Mesothelial cell of epicardium (in vitro differentiated cells): ENCODE data around the gene SPDYE4. TPM values are rescaled to one million over a fixed set of nuclear protein-coding genes. Genes with fewer than 3 reads are reported as not detected.

Experiments
- DNase-seq, 2 experiments: peaks; one replicate each; pipeline ENCODE4 v3.0.0; 2021; ENCODE audit warnings: low spot score in 2 of 2; ENCODE audit not compliant: unreplicated experiment in 2 of 2
- H3K27ac Mint-ChIP-seq: 2 replicates; pipeline ENCODE4 v1.8.0; 2021; ENCODE audit warnings: mixed read lengths
- H3K27me3 Mint-ChIP-seq: 2 replicates; pipeline ENCODE4 v1.8.0; 2021; ENCODE audit warnings: low read depth, mixed read lengths
- H3K36me3 Mint-ChIP-seq: 2 replicates; pipeline ENCODE4 v1.8.0; 2021; ENCODE audit warnings: mixed read lengths
- H3K4me1 Mint-ChIP-seq: 2 replicates; pipeline ENCODE4 v1.8.0; 2021; ENCODE audit warnings: mixed read lengths
- H3K4me3 Mint-ChIP-seq: 2 replicates; pipeline ENCODE4 v1.8.0; 2021; ENCODE audit warnings: mild to moderate bottlenecking, moderate library complexity, mixed read lengths
- H3K9me3 Mint-ChIP-seq: 2 replicates; pipeline ENCODE4 v1.8.0; 2021; ENCODE audit warnings: mixed read lengths
- CTCF ChIP-seq: fragments of 200-600 bp; sonication (generic); IDR thresholded peaks from one replicate; pipeline ENCODE4 v1.5.0; 2021; ENCODE audit warnings: antibody characterized with exemption; ENCODE audit not compliant: unreplicated experiment
- total RNA-seq: library from RNA; stranded (reverse); gene quantifications from 3 replicates; pipeline ENCODE4 v1.2.1, GENCODE V29; 2021

Gene SPDYE4
- total RNA-seq, 1 donor from 2014 or later: not detected

GRCh38 chr17:8701221-8701620 lies 57.1 kb downstream of the SPDYE4 start:
- DNase-seq: no peak
- H3K27ac Mint-ChIP-seq: no peak overlapping the region
- peaks cover 14% of the 10 kb centered on the region for H3K9me3 Mint-ChIP-seq
- peaks cover 35% of the 10 kb centered on the region for H3K4me1 Mint-ChIP-seq
- TF ChIP-seq CTCF: no peak
- peaks cover 4% of the 10 kb centered on the region for H3K36me3 Mint-ChIP-seq
- no peaks in the 10 kb centered on the region for H3K27me3 Mint-ChIP-seq
- no peak overlapping the region for H3K4me3 Mint-ChIP-seq

Other genes starting within 250 kb of the SPDYE4 start
- gene MYH10, start 127.8 kb downstream of the SPDYE4 start, total RNA-seq: 308 to 328 TPM (median 312 TPM) in 3 replicates
- gene CCDC42, start 13.7 kb downstream of the SPDYE4 start, total RNA-seq: 0.16 to 0.33 TPM in 2 of 3 replicates, not detected in the other
- 3.0 to 4.4 TPM (median 4.0 TPM) in 3 replicates for gene MFSD6L, start 40.8 kb upstream of the SPDYE4 start, total RNA-seq
- not detected in 3 replicates for gene PIK3R6, start 109.1 kb upstream of the SPDYE4 start, total RNA-seq
- gene PIK3R5, start 207.2 kb upstream of the SPDYE4 start, total RNA-seq: 0.18 to 0.27 TPM (median 0.25 TPM) in 3 replicates